NB4 (cell line): Measurements from ENCODE around the gene LCTL.

Source experiments
- CTCF ChIP-seq: IDR thresholded peaks from one replicate; pipeline ENCODE4 v1.5.1; 2012; ENCODE audit warnings: low read depth, low read length
- POLR2A ChIP-seq: IDR thresholded peaks from 2 replicates; pipeline ENCODE4 v1.6.1; 2011; ENCODE audit warnings: mild to moderate bottlenecking; ENCODE audit not compliant: insufficient read length; ENCODE audit errors: extremely low read depth

GRCh38 chr15:66555685-66556084 is 10.1 kb downstream of the LCTL start:
- TF ChIP-seq POLR2A = no peak
- TF ChIP-seq CTCF = no peak
